Bone marrow (tissue), 2 donors: Measurements from ENCODE around the gene TPM1.
"Not testable (repeated sequence)": the region's sequence is repeated elsewhere in the genome, so short reads cannot be mapped to it uniquely, and the experiment has no call there.

Experiments used
- DNase-seq, 2 donors: peaks; one replicate each; lab custom pipeline; 2025; lab: John Stamatoyannopoulos, UW

Gene TPM1

DNA sequence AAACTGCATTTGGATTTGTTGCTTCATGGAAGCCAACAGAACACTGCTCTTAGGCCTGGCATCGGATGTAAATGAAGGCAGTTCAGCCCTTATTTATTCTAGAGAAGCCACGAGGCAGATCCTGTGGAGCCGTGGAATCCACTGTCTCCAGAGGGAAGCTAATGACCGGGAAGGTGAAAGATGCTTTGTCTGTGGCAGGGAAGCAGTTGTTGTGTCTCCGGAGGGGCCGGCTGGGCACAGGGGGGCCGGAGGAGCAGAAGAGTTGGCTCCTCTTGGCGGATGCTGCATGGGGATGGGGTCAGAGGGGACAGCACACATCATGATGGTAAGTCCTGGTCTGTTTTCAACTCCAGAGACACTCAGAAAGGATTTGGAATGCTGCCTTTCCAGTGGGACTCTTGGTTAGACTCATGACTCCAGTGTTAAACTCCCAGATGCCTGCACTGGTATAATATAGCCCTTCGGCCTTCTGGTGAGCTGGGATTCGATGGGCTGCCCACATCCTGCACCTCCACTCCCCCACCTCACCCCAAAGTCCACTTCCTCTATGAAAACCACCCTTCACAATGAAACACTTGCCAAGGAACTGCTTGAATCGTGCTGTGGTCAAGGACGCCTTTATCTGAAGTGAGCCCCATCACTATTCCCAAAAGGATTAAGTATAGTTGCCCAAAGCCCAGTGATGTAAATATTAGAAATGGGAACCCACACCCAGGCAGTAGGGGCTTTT is 33.6 kb downstream of the TPM1 start:
- DNase-seq = no peak

DNA sequence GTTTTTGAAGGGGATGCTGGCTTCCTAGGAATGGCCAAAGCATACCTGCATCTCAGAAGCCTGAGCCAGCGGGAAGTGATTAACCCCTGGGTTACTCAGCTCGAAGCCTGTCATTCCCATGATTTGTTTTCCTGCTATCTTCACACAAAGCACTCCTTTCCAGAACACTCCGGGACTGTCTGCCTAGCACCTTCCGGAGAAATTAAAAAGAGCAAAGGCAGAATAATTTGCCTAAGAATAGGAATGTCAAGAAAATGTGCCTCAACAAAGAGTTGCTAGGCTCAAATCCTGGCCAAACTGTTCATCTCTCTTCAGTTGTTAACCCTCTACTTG is 34.1 kb downstream of the TPM1 start:
- no peak for DNase-seq

DNA sequence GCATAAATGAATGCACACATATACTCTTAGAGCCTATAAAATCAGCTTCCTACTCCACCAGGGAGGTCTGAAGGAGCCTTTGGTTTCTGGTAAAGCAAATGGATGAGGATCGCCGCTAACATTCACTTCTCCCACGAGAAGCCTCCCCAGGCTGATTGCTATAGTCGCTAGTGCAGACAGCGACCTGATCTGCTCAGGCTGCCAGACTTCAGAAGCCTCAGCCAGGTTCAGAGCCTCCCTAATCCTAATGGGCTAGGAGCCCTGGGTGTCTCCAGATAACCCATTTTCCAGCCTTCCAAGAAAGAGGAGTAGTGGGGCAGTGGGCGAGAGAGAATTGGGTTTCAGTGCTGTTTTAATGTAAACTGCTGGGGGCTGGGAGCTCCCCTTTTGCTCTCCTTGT is 35.4 kb downstream of the TPM1 start:
- no peak for DNase-seq

DNA sequence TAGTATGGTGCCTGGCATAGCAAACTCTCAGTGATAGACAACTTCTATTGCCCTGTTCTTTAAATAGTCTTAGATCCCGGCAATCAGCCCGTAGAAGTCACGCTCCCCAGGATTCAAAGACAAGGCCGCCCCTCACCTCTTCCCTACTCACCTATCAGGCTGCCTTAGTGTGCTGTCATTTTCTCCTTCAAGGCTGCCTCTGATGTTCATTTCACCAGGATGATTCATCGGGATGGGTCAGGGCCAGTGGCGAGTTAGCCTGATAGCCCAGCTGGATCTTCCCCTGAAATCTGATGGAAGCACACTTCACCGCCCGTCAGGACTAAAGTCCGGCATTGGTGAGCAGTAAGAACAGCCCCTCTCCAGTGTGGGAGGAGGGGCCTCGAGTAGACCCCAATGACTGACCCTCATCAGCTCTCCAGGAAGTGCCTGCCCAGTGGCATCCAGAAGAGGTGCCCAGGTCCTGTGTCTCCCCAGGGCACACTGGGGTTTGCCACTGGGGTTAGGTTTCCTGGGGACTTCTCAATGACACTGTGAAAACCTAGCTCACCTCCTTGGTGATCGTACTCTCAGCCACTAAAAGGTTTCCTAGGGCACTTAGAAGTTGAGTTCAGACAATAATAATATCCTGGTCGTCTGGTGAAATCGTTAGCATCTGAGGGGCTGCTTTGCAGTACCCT is 37.5 kb downstream of the TPM1 start:
- DNase-seq = no peak

DNA sequence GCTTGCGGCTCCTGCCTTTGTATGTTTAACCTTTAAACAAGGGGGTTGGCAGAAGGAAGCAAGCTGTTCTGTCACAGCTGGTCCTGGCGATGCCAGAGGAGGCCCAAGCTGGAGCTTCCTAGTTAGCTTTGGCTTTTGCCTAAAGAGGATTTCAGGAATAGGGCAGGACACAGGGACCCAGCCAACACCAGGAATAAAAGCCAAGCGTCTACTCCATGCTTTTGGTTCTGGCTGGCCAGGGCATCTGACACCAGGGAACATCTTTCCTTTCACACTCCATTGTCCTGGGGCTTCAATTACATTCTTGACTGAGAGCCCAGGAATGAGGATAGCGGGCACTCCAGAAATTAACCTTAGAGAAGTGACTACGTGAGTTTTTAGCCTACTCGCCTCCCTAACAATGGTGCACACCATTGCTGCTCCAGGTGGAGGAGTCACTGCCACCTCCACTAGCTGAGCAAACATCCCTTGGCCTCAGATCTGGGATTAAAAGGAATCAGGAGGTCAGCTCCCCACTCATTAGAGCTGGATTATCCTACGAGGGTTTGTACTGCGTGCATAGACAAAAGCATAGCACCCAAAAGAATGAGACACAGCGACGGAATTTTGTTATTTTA is 38.2 kb downstream of the TPM1 start:
- no peak for DNase-seq

DNA sequence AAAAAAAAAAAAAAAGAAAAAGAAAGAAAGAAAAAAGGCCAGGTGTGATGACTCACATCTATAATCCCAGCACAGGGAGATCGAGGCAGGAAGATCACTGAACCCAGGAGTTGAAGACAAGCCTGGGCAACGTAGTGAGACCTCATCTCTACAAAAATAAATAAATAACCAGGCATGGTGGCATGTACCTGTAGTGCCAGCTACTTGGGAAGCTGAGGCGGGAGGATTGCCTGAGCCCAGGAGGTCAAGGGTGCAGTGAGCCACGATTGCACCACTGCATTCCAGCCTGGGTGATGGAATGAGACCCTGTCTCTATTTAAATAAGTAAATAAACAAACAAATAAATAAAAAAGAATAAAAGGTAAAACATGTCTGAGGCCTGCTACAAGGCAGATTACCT is 39.8 kb downstream of the TPM1 start:
- no peak for DNase-seq

DNA sequence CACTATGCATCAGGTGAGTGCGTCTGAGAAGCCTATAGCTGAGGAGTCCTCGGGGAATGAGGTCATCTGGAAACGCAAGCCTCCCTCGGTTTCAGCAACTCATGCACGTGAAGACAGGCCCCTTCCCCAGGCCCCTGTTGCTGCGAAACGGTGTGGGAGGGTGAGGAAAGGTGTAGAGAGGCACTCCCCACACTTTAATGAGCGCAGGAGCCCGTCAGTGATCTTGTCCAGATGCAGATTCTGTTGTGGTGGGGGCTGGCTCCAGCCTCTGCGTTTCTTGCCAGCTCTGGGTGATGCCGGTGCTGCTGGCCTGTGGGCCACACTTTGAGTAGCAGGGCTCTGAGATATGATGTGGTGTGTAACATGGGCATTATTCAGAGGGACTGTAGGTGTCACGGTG is 40.5 kb downstream of the TPM1 start:
- no peak for DNase-seq

DNA sequence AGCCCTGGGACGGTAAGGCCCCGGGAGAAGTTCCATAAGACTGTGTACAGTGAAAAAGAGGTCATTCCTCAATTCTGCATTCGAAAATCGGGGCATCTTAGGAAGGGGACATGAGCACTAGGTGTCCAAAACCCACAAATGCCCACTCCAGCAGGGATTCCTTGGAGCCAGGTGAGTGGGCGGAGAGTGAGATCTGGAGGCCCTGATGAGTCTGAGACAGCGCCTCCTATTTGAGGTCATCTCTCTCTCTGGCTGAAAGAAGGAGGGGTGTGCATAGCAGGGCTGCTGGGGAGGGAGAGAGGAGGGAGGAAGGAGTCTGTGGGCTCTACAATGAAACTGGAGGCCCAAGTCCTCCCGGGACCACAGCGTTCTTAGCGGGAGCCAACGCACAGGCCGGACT is 41.0 kb downstream of the TPM1 start:
- DNase-seq = no peak

DNA sequence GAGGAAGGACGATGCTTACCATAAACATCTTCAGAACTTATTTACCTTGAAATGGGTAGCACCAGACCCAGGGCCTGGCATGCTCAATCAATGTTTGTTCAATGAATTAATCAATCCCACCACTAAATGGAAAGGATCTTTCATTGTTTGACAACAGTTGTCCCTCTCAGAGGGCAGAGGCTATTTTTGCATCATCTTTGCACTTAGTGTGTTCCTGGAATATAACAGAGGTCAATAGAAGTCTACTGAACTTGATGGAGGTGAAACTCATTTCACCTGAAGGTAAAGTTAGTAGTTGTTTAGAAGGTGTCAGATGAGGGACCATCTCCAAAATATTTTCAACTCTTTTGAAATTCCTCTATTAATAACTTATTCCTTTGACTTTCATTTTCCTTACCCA is 42.3 kb downstream of the TPM1 start:
- no peak for DNase-seq

DNA sequence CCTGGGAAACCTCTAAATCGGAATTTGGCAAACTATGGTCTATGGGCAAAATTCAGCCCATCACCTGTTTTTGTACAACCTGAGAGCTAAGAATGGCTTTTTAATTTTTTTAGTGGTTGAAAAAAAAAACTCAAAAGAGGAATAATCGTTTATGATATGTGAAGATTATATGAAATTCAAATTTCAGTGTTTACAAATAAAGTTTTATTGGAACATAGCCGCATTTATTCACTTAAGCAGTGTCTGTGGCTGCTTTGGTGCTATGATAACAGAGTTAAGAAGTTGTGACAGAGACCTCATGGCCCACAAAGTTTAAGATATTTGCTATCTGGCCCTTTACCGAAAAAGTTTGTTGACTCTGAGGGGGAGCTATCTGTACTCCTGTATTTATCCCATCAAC is 42.7 kb downstream of the TPM1 start:
- DNase-seq = no peak

DNA sequence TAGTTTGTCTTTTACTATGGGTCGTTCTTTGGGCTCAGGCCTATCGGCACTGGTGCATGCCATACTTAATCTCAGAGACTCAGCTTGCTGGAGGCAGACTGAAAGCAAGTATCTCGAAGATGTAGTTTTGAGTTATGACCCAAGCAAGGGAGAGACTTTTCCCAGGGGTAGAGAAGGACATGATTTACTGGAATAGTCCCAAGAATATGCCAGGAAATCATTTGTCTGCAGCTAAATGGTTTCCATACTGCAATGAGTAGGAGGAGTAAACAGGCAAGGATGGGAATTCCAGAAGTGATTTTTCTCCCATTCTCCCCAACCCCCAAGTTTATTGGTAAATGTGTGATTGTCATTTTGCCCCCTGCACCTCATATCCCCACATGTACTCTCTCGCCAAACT is 43.7 kb downstream of the TPM1 start:
- DNase-seq = no peak

DNA sequence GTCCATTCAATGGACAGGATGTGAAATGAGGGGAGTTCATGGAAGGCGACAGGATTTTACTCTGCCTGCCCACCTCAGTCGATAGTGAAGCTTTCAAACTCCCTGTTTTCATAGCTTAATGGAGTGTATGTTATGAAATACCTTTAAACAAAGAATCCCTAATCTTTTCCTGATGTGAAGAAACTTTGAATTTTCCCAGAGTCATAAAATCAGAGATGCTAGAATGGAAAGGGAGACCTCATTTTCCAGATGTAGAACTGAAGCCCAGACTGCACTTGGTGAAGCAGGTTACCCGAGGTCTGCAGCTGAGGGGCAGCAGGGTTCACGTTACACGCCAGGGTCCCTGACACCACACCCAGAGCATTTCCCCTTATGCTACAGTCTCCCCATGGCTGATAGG is 44.4 kb downstream of the TPM1 start:
- DNase-seq = no peak

DNA sequence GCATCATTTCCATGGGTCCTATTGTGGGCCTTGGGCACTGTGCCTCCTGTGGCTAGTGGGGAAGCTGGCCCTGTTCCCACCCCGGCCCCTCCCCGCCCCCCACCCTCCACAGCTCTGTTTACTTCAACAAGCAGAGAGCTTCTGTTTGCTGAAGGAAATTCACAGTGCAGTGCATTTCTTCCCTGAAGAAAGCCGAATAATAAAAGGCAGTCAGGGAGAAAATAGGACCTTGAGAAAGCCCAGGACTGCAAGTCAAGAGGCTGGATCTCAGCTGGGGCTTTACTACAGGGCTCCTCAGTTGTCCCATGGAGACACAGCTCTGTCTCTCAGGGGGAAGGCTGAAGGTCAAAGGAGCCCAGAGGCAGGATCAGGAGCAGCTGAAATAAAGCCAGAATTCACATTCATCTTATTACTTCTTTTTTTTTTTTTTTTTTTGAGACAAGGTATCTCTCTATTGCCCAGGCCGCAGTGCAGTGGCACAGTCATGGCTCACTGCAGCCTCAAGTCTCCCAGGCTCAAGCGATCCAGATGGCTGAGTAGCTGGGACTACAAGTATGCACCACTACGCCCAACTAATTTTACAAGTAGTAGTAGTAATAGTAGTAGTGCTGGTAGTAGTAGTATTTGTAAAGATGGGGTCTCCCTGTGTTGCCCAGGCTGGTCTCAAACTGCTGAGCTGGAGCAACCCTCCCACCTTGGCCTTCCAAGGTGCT is 46.1 kb downstream of the TPM1 start:
- DNase-seq = no peak

DNA sequence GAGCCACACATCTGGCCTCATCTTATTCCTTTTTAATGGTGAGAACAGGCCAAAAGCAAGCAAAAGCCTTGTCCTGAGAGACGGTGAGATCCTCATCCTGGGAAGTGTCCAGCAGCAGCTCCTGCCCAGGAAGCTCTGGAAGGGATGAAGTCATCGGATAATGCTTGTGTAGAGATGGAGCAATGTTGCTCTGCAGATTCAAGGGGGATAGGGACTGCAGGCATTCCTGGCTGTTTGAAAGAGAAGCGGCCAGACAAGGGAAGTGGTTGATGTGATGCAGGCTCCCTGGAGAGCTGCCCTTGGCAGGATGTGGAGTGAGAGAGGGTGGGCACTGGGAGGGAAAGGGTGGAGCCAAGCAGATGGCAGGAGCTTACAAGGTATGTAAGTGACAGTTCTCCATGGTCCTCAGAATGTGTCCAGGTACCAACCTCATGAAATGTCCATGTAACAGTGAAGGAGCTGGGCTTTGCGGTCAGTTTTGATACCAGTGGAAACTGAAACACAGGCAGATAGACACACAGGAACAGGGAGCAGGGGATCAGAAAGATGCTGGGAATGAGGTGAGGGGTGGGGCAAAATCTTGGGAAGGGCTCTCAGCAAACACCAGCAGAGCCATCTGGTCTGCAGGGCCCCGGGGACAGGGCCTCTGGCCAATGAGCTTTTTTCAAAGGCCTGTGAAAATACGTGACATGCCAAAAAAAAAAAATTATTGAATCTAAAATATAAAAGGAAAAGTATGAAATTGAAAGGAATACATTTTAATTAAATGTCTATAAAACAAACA is 46.9 kb downstream of the TPM1 start:
- no peak for DNase-seq

DNA sequence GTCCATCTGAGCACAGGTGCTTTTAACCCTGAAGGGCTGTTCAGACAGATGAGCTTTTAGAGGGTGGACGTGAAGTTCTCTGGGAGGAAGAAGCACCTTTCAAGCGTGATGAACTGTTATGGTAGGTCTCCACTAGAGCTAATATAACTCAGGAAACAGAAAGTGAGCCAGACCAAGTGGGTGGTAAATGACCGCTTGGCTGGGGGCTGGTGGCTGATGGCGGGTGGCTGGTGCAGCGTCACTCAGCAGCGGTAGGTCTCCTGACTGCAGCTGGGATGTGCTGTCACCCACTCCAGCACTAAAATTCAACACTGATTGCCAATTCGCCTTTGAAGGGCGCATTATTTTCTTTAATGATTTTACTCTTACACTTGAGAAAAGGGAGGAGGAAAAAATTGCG is 47.9 kb downstream of the TPM1 start:
- no peak for DNase-seq

DNA sequence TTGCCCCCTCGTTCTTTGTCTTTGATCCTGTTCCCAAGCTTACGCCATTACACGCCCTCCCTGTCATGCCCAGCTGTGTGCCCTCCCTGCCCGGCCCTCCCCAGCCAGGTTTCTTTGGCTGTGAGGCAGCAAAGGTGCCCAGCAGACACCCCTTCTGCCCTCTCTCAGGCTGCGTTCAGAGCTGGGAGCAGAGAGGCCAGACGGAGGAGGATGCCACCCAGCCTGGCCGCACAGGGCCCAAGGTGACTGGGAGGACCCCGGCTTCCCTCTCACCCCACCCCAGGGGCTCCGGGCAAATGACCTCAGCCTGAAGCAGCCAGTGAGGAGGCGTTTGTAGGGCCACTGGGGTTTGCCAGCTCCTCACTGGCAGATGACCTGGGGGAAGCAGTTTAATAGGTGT is 48.3 kb downstream of the TPM1 start:
- DNase-seq = no peak

DNA sequence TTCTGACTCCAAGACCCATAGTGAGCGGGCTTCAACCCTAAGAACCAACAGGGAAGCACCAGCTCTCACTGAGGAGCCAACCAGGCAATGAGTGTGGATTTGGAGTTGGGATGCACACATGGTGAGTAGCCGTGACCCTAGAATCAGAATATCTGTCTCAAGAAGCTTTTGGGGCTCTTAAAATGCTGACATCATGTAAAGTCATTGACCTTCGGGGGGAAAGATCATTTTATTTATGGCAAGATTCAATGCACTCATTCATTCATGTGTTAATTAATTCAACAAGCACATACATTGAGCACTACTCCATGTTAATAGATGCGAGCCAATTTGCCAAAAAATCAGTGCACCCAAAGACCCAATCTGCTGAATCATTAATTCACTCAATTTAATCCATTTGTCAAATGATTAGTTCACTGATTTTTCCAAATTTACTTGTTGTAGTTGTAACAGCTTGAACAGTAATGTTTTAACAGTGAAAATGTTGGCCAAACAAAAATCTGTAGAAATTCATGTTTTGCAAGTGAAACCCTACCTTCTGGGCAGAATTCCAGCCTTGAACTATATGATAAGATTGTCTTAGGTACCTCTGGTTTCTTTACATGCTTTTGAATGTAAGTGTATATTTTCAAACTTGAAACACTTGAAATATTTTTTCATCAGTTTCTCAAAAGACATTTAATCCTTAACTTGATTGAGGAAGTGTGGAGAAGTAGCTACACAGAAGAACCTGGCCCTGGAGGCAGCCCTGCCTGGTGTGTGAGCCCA is 49.3 kb downstream of the TPM1 start:
- no peak for DNase-seq

DNA sequence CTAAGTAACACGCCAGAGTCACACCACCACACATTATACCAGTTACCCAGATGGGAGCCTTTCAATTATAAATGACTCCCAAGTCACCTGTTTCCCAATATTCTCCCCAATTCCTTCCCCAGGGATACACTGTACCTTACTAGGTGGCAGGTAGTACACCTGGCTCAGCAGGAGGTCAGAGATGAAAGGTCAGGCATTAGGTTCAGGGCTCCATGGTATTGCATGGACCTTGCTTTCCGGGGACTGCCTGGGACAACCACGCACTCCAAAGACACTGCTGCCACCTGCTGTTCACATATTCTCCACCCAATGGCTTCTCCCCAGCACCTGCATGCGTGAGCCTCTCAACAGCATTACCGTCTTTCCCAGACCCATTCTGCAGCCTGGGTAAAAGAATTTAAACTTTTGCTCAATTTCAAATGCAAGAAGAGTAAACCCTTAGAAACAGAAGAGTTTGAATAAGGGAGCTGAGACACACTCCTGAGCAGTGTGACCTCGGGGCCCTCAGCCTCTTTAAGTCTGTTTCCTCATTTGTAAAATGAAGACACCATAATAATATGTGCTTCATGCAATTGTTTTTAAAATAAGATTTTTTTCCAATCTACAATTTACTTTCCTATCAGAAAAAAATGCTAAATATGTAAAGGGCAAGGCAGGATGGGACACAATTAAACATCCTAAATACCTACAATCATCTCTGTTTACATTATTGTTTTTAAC is 51.1 kb downstream of the TPM1 start:
- DNase-seq = peak; percentile 37 to 84

DNA sequence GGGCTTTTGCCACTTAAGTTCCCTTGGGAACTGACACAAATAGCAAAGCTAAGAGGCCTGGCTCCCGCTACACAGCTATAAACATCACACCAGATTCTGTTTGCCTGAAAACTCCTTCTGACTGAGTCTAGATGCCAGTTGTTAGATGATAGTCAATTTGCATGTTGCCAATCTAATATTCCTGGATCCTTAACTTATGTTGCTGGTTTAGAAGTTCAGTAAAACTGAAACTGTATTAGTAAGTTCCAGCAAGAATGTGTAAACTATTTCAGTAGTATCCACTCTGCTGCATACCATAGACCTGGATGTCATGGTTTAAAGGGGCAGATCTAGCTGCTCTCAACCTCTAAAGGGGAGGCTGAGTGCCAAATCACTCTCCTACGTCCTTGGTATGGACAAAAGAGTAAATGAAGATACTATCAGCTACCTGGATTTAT is 52.0 kb downstream of the TPM1 start:
- DNase-seq = no peak

DNA sequence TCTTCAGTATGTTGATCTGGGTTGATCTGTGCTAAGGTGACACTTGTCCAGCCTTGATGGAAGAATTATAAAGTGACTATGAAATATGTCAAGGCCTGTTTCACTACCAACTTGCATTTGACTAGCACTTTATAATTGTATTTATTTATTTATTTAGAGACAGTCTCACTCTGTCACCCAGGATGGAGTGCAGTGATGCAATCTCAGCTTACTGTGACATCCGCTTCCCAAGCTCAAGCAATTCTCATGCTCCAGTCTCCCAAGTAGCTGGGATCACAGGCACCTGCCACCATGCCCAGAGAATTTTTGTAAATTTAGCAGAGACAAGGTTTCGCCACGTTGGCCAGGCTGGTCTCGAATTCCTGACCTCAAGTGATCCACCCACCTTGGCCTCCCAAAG is 53.6 kb downstream of the TPM1 start:
- no peak for DNase-seq

DNA sequence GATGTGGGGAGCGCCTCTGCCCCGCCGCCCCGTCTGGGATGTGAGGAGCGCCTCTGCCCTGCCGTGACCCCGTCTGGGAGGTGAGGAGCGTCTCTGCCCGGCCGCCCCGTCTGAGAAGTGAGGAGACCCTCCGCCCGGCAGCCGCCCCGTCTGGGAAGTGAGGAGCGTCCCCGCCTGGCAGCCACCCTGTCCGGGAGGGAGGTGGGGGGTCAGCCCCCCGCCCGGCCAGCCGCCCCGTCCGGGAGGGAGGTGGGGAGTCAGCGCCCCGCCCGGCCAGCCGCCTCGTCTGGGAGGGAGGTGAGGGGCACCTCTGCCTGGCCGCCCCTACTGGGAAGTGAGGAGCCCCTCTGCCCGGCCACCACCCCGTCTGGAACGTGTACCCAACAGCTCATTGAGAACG is 56.4 kb downstream of the TPM1 start:
- DNase-seq = not testable (repeated sequence)
